Right lobe of liver (tissue), 6 donors: Measurements from ENCODE around the gene VWA5B1. TPM values are rescaled to one million over a fixed set of nuclear protein-coding genes. Genes with fewer than 3 reads are reported as not detected.

Experiments
- ATAC-seq, 4 donors: fragments of 200-7000 bp; cut with Tn5 transposase; one replicate each; pipeline ENCODE4 v1.9.1; 2020; ENCODE audit warnings: mild to moderate bottlenecking in 4 of 4, moderate library complexity in 4 of 4
- DNase-seq, 3 donors: peaks; one replicate each; pipeline ENCODE4 v3.0.0-alpha.2; 2020
- H3K27ac ChIP-seq, 3 donors: fragments of 200-600 bp; one replicate each; pipeline ENCODE4 v1.8.0; 2022
- H3K27me3 ChIP-seq, 2 donors: fragments of 200-600 bp; one replicate each; pipeline ENCODE4 v1.8.0; 2022
- H3K36me3 ChIP-seq, 4 donors: fragments of 200-600 bp; sonication (generic) in 1 of 4; one replicate each; pipeline versions ENCODE4 v1.5.1 to v1.8.0; 2017 to 2022; ENCODE audit warnings: control low read depth in 1 of 4
- H3K4me1 ChIP-seq, 4 donors: fragments of 200-600 bp; sonication (generic) in 1 of 4; one replicate each; pipeline versions ENCODE4 v1.5.1 to v1.8.0; 2017 to 2022; ENCODE audit warnings: control low read depth in 1 of 4
- H3K4me3 ChIP-seq, 3 donors: fragments of 200-600 bp; one replicate each; pipeline ENCODE4 v1.8.0; 2022
- H3K9me3 ChIP-seq, 4 donors: fragments of 200-600 bp; sonication (generic) in 1 of 4; one replicate each; pipeline versions ENCODE4 v1.5.1 to v1.8.0; 2017 to 2022; ENCODE audit warnings: control low read depth in 1 of 4
- CTCF ChIP-seq, 4 donors: fragments of 200-600 bp in 3 of 4; fragments of 450-650 bp in 1 of 4; IDR thresholded peaks; one replicate each; pipeline versions ENCODE4 v1.5.1 to v1.8.0; 2016 to 2022; ENCODE audit warnings: antibody characterized with exemption in 4 of 4, mild to moderate bottlenecking in 2 of 4
- POLR2A ChIP-seq: fragments of 450-650 bp; IDR thresholded peaks from one replicate; pipeline ENCODE4 v1.6.1; 2017; ENCODE audit warnings: antibody characterized with exemption, mild to moderate bottlenecking
- WGBS: methylation state at CpG from one replicate; pipeline ENCODE4 v1.1.6; 2018; ENCODE audit warnings: low coverage, low lambda C conversion rate; ENCODE audit not compliant: insufficient coverage; ENCODE audit errors: missing lambda C conversion rate; 5-methylcytosine and 5-hydroxymethylcytosine counted together
- intact Hi-C, 2 donors: fragments of 100-400 bp; cut with DNase I; formaldehyde crosslinking; loops; one replicate each; pipeline versions ENCODE4 v1.11.2 to v1.14.1; 2022
- total RNA-seq, 6 experiments: library from RNA; depleted of rRNA in 2 of 6; stranded (reverse); fragments of >200 nt in 2 of 6; fragmentation: NEBNext Ultra II Directional in 3 of 6; extraction: Animal tissue kit (Norgen Biotek cat#: 25700) in 3 of 6; gene quantifications; one replicate each; pipeline versions ENCODE4 v1.1.0 to v1.2.4, GENCODE V29; 2016 to 2023
- donor health status: DM: no; HTN: yes; CAD: no.
- donor health status: DM: no; HTN: no; CAD: no.
- donor health status: DM: no; HTN: no; CAD: no.
- donor health status: DM: no; HTN: yes; CAD: no.
- donor health status: DM: no; HTN: yes; CAD: no.

VWA5B1 gene
- total RNA-seq, 6 experiments from 2014 or later, result not detected

- Histone ChIP-seq H3K4me3 (no peak overlapping the region), H3K4me1 (no peaks in the 10 kb centered on the region), H3K27me3 (no peaks in the 10 kb centered on the region), H3K36me3 (no peaks in the 10 kb centered on the region), H3K9me3 (no peaks in the 10 kb centered on the region), H3K27ac (no peak overlapping the region)
- intact Hi-C loops, result no loop called here
- ATAC-seq (no peak), DNase-seq (no peak)
- TF ChIP-seq CTCF (IDR thresholded peaks at IDR 0.05), result no peak
- 58% methylated on average over 6 of the region's 7 CpGs for WGBS
These were observed 108.5 kb downstream of the VWA5B1 start for GRCh38 chr1:20399196-20399595.

GRCh38 chr1:20399606-20400180, 109.0 kb downstream of the VWA5B1 start:
- no peak for DNase-seq
- no peak for ATAC-seq

GRCh38 chr1:20400341-20401177, 109.9 kb downstream of the VWA5B1 start:
- 35% methylated on average over 8 of the region's 10 CpGs for WGBS

More at GRCh38 chr1:20399606-20400180, 109.0 kb downstream of the VWA5B1 start:
- Histone ChIP-seq H3K27ac (no peak overlapping the region), H3K36me3 (no peaks in the 10 kb centered on the region), H3K9me3 (no peaks in the 10 kb centered on the region), H3K4me1 (no peaks in the 10 kb centered on the region), H3K27me3 (no peaks in the 10 kb centered on the region), H3K4me3 (no peak overlapping the region)
- no peak for TF ChIP-seq POLR2A
- no peak for TF ChIP-seq CTCF (IDR thresholded peaks at IDR 0.05)
- 27% methylated on average over 5 of the region's 5 CpGs for WGBS
- intact Hi-C loops, result no loop called here

GRCh38 chr1:20401405-20402010, 110.8 kb downstream of the VWA5B1 start:
- no peaks in the 10 kb centered on the region for H3K9me3 ChIP-seq
- ATAC-seq (no peak), DNase-seq (no peak)
- H3K4me1 ChIP-seq, result no peaks in the 10 kb centered on the region
- intact Hi-C loops, result no loop called here
- H3K27me3 ChIP-seq, result no peaks in the 10 kb centered on the region
- no peak overlapping the region for H3K27ac ChIP-seq
- WGBS, result 30% methylated on average over 2 of the region's 11 CpGs
- H3K36me3 ChIP-seq, result no peaks in the 10 kb centered on the region
- TF ChIP-seq CTCF (IDR thresholded peaks at IDR 0.05) (no peak), POLR2A (no peak)
- H3K4me3 ChIP-seq, result no peak overlapping the region

More at GRCh38 chr1:20400341-20401177, 109.9 kb downstream of the VWA5B1 start:
- ATAC-seq (no peak), DNase-seq (no peak)
- no peaks in the 10 kb centered on the region for H3K27me3 ChIP-seq
- no peaks in the 10 kb centered on the region for H3K9me3 ChIP-seq
- intact Hi-C loops, result no loop called here
- H3K36me3 ChIP-seq, result no peaks in the 10 kb centered on the region
- H3K4me1 ChIP-seq, result no peaks in the 10 kb centered on the region
- no peak overlapping the region for H3K27ac ChIP-seq
- no peak for TF ChIP-seq POLR2A
- no peak for TF ChIP-seq CTCF (IDR thresholded peaks at IDR 0.05)
- no peak overlapping the region for H3K4me3 ChIP-seq
